ENCODE results near the gene PGD.

DNA sequence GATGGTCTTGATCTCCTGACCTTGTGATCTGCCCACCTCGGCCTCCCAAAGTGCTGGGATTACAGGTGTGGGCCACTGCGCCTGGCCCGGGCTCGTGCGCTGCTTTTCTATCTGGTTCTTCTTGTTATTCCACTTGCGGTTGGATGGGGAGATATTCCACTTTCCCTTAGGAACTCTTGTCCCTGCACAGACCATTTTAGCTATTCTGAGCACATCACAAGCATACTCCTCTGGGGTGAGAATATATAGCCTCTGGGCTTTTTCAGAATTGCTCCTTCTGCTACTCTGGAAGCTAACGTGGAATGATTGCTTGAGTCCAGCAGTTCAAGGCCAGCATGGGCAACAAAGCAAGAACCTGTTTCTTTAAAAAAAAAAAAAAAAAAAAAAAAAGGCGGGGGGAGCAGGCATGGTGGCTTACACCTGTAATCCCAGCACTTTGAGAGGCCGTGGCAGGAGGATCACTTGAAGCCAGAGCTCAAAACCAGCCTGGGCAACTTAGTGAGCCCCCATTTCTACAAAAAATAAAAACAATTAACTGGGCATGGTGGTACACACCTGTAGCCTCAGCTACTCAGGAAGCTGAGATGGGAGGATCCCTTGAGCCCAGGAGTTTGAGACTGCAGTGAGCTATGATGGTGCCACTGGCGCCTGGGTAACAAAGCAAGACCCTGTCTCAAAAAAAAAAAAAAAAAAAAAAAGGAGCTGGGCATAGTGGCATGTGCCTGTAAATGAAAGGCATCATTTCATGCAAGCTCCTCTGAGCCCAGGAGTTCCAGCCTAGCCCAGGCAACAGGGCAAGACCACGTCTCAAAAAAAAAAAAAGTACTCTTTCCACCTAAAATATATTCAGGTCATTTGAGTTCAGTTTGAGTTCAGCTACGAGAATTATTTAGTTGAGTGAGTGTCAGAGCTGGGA is 11.8 kb upstream of the PGD start:
- no peak for TF ChIP-seq POLR2A (IDR thresholded peaks at IDR 0.05; ENCODE audit: extremely low read depth, insufficient read length)
- TF ChIP-seq, protein P1, sequence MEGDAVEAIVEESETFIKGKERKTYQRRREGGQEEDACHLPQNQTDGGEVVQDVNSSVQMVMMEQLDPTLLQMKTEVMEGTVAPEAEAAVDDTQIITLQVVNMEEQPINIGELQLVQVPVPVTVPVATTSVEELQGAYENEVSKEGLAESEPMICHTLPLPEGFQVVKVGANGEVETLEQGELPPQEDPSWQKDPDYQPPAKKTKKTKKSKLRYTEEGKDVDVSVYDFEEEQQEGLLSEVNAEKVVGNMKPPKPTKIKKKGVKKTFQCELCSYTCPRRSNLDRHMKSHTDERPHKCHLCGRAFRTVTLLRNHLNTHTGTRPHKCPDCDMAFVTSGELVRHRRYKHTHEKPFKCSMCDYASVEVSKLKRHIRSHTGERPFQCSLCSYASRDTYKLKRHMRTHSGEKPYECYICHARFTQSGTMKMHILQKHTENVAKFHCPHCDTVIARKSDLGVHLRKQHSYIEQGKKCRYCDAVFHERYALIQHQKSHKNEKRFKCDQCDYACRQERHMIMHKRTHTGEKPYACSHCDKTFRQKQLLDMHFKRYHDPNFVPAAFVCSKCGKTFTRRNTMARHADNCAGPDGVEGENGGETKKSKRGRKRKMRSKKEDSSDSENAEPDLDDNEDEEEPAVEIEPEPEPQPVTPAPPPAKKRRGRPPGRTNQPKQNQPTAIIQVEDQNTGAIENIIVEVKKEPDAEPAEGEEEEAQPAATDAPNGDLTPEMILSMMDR (IDR thresholded peaks at IDR 0.05; ENCODE audit: low read depth, low read length): no peak
- TF ChIP-seq, protein P2, sequence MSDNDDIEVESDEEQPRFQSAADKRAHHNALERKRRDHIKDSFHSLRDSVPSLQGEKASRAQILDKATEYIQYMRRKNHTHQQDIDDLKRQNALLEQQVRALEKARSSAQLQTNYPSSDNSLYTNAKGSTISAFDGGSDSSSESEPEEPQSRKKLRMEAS (IDR thresholded peaks at IDR 0.05; ENCODE audit: low read depth, low read length): no peak
- TF ChIP-seq MYC (IDR thresholded peaks at IDR 0.05; ENCODE audit: low read depth, low read length): no peak
